ENCODE measurements around the gene RALGAPA1.

DNA sequence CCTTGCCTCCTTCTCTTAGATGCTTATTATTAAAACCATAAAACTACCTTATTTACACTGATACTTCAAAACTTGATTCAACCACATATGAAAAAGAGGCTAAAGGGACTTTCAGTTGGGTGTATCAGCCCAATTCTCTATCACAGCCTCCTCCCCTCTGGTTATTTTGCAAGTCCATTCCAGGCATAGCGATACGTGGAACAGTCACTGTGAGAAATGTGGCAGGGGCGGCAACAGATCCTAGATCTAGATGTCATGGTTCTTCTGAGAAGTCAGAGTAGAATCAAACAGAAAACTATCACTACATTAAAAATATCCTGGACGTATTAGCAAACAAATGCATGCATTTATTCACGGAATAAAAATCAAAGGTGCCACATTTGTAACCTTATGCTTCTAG lies 83.2 kb downstream of the RALGAPA1 start:
- TF ChIP-seq, protein P1, sequence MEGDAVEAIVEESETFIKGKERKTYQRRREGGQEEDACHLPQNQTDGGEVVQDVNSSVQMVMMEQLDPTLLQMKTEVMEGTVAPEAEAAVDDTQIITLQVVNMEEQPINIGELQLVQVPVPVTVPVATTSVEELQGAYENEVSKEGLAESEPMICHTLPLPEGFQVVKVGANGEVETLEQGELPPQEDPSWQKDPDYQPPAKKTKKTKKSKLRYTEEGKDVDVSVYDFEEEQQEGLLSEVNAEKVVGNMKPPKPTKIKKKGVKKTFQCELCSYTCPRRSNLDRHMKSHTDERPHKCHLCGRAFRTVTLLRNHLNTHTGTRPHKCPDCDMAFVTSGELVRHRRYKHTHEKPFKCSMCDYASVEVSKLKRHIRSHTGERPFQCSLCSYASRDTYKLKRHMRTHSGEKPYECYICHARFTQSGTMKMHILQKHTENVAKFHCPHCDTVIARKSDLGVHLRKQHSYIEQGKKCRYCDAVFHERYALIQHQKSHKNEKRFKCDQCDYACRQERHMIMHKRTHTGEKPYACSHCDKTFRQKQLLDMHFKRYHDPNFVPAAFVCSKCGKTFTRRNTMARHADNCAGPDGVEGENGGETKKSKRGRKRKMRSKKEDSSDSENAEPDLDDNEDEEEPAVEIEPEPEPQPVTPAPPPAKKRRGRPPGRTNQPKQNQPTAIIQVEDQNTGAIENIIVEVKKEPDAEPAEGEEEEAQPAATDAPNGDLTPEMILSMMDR (IDR thresholded peaks at IDR 0.05; ENCODE audit: low read depth, low read length) = no peak
- no peak for TF ChIP-seq EZH2phosphoT487 (IDR thresholded peaks at IDR 0.05; ENCODE audit: low read depth)
